ENCODE data around the gene IGF1R.

DNA sequence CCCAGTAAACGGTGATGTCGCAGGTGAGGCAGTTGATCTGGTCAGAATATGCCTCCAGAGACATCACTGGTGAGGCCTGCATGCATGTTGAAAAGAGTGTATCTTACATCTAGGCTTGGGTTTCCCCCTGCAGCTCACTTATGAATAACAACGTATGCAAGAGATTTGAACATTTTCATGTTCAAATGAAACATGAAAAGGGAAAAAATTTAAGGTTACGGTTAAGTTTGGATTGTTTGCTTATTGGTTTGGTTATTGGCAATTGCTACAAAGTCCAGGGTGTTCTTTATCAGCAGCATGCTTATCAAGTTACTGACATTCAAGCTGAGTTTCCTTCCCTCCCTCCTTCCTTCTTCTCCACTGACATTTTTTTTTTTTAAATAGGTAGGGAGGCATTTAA lies 123.2 kb downstream of the IGF1R start:
- TF ChIP-seq, protein P1, sequence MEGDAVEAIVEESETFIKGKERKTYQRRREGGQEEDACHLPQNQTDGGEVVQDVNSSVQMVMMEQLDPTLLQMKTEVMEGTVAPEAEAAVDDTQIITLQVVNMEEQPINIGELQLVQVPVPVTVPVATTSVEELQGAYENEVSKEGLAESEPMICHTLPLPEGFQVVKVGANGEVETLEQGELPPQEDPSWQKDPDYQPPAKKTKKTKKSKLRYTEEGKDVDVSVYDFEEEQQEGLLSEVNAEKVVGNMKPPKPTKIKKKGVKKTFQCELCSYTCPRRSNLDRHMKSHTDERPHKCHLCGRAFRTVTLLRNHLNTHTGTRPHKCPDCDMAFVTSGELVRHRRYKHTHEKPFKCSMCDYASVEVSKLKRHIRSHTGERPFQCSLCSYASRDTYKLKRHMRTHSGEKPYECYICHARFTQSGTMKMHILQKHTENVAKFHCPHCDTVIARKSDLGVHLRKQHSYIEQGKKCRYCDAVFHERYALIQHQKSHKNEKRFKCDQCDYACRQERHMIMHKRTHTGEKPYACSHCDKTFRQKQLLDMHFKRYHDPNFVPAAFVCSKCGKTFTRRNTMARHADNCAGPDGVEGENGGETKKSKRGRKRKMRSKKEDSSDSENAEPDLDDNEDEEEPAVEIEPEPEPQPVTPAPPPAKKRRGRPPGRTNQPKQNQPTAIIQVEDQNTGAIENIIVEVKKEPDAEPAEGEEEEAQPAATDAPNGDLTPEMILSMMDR (IDR thresholded peaks at IDR 0.05): no peak
- TF ChIP-seq FOXJ3 (CRISPR knock-in tag; IDR thresholded peaks at IDR 0.05; ENCODE audit: borderline replicate concordance): no peak
- TF ChIP-seq ELF4 (CRISPR knock-in tag; IDR thresholded peaks at IDR 0.05; ENCODE audit: low read depth): no peak
- no peak for TF ChIP-seq ESRRA (CRISPR knock-in tag; IDR thresholded peaks at IDR 0.05; ENCODE audit: borderline replicate concordance)
- no peak for TF ChIP-seq ZBTB43 (CRISPR knock-in tag; IDR thresholded peaks at IDR 0.05)
- TF ChIP-seq, protein P2, sequence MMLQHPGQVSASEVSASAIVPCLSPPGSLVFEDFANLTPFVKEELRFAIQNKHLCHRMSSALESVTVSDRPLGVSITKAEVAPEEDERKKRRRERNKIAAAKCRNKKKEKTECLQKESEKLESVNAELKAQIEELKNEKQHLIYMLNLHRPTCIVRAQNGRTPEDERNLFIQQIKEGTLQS (CRISPR knock-in tag; conservative IDR thresholded peaks at IDR 0.05): no peak
- no peak for TF ChIP-seq SMAD4 (CRISPR knock-in tag; IDR thresholded peaks at IDR 0.05)
- TF ChIP-seq ATF2 (CRISPR knock-in tag; IDR thresholded peaks at IDR 0.05; ENCODE audit: borderline replicate concordance, low read depth): no peak

Measured in WTC11 (cell line).